Measurements from ENCODE around the gene KITLG.
"Not testable (repeated sequence)": the region's sequence is repeated elsewhere in the genome, so short reads cannot be mapped to it uniquely, and the experiment has no call there.

Gene KITLG

GRCh38 chr12:88580051-88580871 is at the start of gene KITLG:
Gene KITLG (minus strand): TSS chr12:88580471. CDS start chr12:88580278, 193 bp downstream.
- DNase-seq = peak; percentile 57

GRCh38 chr12:88628856-88629509 is 48.7 kb upstream of the KITLG start:
- no peak for DNase-seq

GRCh38 chr12:88628035-88628434 is 47.8 kb upstream of the KITLG start:
- not testable (repeated sequence) for DNase-seq

GRCh38 chr12:88627501-88627900 is 47.2 kb upstream of the KITLG start:
- no peak for DNase-seq

GRCh38 chr12:88625356-88625755 is 45.1 kb upstream of the KITLG start:
- DNase-seq = no peak

- DNase-seq = no peak
These were observed 44.6 kb upstream of the KITLG start for GRCh38 chr12:88624911-88625310.

GRCh38 chr12:88623777-88624548 is 43.7 kb upstream of the KITLG start:
- DNase-seq = no peak

GRCh38 chr12:88617352-88617751 is 37.1 kb upstream of the KITLG start:
- no peak for DNase-seq

GRCh38 chr12:88615490-88615889 is 35.2 kb upstream of the KITLG start:
- DNase-seq = no peak

GRCh38 chr12:88604646-88605045 is 24.4 kb upstream of the KITLG start:
- DNase-seq = no peak

- DNase-seq = no peak
These were observed 20.0 kb upstream of the KITLG start for GRCh38 chr12:88600272-88600671.

- no peak for DNase-seq
These were observed 17.1 kb upstream of the KITLG start for GRCh38 chr12:88597365-88597764.

- DNase-seq = no peak
These were observed 15.4 kb upstream of the KITLG start for GRCh38 chr12:88595697-88596096.

GRCh38 chr12:88594780-88595179 is 14.5 kb upstream of the KITLG start:
- no peak for DNase-seq

GRCh38 chr12:88591343-88591742 is 11.1 kb upstream of the KITLG start:
- DNase-seq = no peak

GRCh38 chr12:88590851-88591250 is 10.6 kb upstream of the KITLG start:
- no peak for DNase-seq

GRCh38 chr12:88585077-88585476 is 4.8 kb upstream of the KITLG start:
- no peak for DNase-seq

- no peak for DNase-seq
These were observed 645 bp downstream of the KITLG start for GRCh38 chr12:88579601-88580050.

GRCh38 chr12:88579161-88579517 is 1.1 kb downstream of the KITLG start:
- DNase-seq = peak; percentile 8

- no peak for DNase-seq
These were observed 1.8 kb downstream of the KITLG start for GRCh38 chr12:88578276-88579160.

GRCh38 chr12:88577537-88577936 is 2.7 kb downstream of the KITLG start:
- no peak for DNase-seq

- no peak for DNase-seq
These were observed 3.4 kb downstream of the KITLG start for GRCh38 chr12:88576866-88577265.

Data from NCI-H2171 treated with DMSO at 0.1 percent for 48 hours (cell line).